C4-2B (cell line): Measurements from ENCODE around the gene EPN1.

ENCODE experiments used
- CTCF ChIP-seq: fragments of 450-650 bp; conservative IDR thresholded peaks from 2 replicates; pipeline ENCODE4 v1.5.1; 2017; ENCODE audit warnings: mild to moderate bottlenecking
- ZFX ChIP-seq: fragments of 450-650 bp; IDR thresholded peaks from 2 replicates; pipeline ENCODE4 v1.6.1; 2017

- TF ChIP-seq CTCF (no peak), ZFX (no peak)
Observed at GRCh38 chr19:55674459-55674840, 576 bp upstream of the EPN1 start.
